Umbilical cord (tissue), 2 donors: Measurements from ENCODE around the gene VPS45. TPM values are rescaled to one million over a fixed set of nuclear protein-coding genes. Genes with fewer than 3 reads are reported as not detected.
A peak's percentile ranks its signal among the peaks of the same experiment; 100 is the strongest.

Experiments
- DNase-seq: peaks from one replicate; pipeline ENCODE4 v3.0.0-alpha.2; 2015; ENCODE audit warnings: low spot score
- total RNA-seq: library from RNA; depleted of rRNA; stranded (reverse); fragments of >200 nt; gene quantifications from one replicate; pipeline ENCODE4 v1.2.3, GENCODE V29; 2014; ENCODE audit warnings: low replicate concordance; ENCODE audit not compliant: insufficient read depth

VPS45 gene
- total RNA-seq, 1 donor from 2014 or later, result 43.6 TPM

- no peak for DNase-seq
These were observed 120.0 kb downstream of the VPS45 start for GRCh38 chr1:150187560-150187931.

GRCh38 chr1:150192012-150192411, 124.4 kb downstream of the VPS45 start:
- peak; percentile 73 for DNase-seq

- DNase-seq, result peak; percentile 47
These were observed 126.9 kb downstream of the VPS45 start for GRCh38 chr1:150194381-150195031.

Other genes starting within 250 kb of the VPS45 start
- 26.2 TPM for gene BOLA1, start 168.2 kb upstream of the VPS45 start, total RNA-seq
- gene SV2A, start 149.9 kb upstream of the VPS45 start, total RNA-seq, result 3.6 TPM
- 3.1 TPM for gene SF3B4, start 140.0 kb upstream of the VPS45 start, total RNA-seq
- gene MTMR11, start 130.9 kb upstream of the VPS45 start, total RNA-seq, result 14.2 TPM
- gene OTUD7B, start 57.0 kb upstream of the VPS45 start, total RNA-seq, result 16.4 TPM
- 84.7 TPM for gene PLEKHO1, start 82.1 kb downstream of the VPS45 start, total RNA-seq
- gene ANP32E, start 168.3 kb downstream of the VPS45 start, total RNA-seq, result 29.9 TPM
- gene CA14, start 190.0 kb downstream of the VPS45 start, total RNA-seq, result 0.48 TPM
- 49.6 TPM for gene APH1A, start 201.2 kb downstream of the VPS45 start, total RNA-seq
- 75.4 TPM for gene C1orf54, start 205.0 kb downstream of the VPS45 start, total RNA-seq
- gene CIART, start 214.8 kb downstream of the VPS45 start, total RNA-seq, result 3.4 TPM
- gene MRPS21, start 226.1 kb downstream of the VPS45 start, total RNA-seq, result 32.0 TPM